HG03095 (cell line): ENCODE measurements around the gene CFAP20.

ENCODE experiments used
- ATAC-seq: cut with Tn5 transposase; IDR thresholded peaks from one replicate; pipeline ENCODE4 v1.9.1; 2021; ENCODE audit warnings: moderate library complexity; ENCODE audit not compliant: unreplicated experiment

The CFAP20 gene

DNA sequence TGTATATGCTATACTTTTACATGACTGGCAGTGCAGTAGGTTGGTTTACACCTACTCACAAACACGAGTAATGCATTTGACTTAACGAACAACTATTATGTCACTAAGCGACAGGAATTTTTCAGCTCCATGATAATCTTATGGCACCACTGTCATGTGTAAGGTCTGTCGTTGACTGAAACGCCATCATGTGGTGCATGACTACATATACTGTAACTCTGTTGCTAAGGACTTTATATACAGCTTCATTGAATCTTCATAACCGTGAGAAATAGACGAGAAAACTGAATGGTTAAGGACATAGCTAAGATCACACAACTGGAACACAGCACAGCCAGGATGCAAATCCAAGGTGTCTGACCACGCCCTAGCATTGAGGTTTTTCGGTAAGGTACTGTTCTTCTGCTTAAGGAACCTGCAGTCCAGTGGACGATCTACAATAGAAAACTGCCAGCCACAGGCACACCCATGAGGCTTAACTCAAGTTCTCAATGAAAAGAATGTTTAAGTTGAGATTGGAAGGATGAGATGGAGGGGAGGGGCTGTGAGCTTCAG is 3.3 kb downstream of the CFAP20 start:
- ATAC-seq, result no peak

DNA sequence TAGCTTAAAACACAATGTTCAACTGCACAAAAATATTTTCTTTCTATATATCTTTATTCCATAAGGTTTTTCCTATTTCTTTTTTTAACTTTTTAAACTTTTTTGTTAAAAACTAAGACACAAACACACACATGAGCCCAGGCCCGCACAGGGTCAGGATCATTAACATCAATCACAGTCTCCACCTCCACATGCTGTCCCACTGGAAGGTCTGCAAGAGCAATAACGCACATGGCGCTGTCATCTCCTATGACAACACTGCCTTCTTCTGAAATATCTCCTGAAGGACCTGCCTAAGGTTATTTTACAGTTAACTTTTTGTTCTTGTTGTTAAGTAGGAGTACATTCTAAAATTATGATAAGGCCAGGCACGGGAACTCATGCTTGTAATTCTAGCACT is 4.1 kb downstream of the CFAP20 start:
- ATAC-seq, result no peak

DNA sequence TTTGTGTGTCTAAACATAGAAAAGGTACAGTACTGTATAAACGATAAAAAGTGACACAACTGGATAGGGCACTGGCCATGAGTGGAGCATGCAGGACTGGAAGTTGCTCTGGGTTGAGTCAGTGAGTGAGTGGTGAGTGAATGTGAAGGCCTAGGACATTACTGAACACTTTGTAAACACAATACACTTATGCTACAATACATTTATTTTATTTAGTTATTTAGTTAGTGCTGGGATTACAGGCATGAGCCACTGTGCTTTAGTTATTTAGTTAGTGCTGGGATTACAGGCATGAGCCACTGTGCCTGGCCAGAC is 4.6 kb downstream of the CFAP20 start:
- no peak for ATAC-seq

DNA sequence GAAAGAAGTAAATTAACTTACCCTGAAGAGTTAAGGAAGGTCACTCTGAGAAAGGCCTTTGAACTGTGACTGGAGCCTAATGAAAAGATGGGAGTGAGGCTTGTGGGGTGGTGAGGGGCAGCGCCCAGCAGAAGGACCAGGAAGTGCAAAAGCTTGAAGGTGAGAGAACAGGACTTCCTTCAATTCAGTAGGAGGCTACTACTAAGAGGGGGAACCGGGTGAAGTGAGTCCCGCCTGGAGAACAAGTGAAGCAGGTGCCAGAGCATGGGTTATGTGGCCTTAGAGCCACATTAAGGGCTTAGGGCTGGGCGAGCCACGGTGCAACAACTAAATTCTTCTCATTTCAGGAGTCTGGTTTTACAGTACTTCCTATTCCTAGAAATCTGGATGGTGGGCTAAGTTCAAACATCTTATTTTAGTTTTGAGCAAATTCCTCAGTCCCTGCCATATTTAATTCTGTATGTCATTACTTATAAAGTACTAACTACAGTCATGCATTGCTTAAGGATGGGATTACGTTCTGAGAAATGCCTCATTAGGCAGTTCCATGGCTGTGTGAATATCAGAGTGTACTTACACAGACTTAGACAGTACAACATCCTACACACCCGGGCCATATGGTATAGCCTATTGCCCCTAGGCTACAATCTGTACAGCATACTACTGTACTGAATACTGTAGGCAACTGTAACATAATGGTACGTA is 5.1 kb downstream of the CFAP20 start:
- no peak for ATAC-seq

DNA sequence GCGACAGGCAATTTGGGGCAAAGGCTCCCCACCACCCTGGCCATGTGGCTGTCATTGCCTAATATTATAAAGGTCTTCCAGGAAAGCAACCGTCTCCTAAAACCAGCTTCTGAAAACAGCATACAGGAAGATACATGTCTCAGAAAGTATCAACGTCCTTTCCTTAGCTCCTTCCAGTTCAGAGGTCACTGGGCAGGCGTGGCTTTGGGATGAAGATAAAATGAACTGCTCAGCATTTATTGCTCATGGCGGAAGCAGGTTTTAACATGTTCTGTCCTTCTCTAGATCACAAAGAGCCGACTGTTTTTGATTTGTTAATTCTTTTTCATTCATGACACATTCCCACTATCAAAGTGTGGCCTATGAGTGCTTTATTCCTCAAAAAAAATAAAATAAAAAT is 8.0 kb downstream of the CFAP20 start:
- no peak for ATAC-seq

DNA sequence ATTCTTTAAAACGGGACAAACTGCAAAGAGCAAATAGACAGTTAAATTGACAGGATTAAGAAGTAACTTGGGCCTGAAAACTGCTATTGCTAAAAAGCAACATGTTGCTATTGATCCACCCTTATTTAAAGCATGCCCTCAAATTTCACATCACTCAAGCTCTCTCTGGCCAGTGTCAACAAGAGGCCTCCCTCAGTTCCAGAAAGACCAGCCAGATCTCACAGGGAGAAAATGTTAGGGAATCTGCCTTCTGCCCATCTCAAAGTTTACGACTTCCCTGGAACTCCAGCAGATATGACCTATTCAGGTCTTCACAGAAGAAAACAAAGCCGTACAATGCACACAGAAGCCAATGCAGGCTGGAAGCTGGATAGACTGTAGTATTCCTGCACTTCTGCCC is 8.9 kb downstream of the CFAP20 start:
- ATAC-seq, result no peak

DNA sequence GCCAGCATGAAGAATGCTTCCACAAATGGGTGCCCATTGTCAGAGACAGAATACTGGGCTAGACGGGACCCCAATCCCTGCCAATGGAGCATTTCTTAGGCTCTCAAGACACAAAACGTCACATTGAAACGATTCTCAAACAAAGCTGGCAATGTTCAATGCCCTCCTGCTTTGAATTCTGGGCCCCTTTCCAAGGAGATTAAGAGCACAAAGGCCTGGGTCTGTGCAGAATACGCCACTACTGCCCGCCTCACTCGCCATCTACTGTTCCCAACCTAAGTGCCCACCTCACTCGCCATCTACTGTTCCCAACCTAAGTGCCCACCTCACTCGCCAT is 9.7 kb downstream of the CFAP20 start:
- no peak for ATAC-seq

DNA sequence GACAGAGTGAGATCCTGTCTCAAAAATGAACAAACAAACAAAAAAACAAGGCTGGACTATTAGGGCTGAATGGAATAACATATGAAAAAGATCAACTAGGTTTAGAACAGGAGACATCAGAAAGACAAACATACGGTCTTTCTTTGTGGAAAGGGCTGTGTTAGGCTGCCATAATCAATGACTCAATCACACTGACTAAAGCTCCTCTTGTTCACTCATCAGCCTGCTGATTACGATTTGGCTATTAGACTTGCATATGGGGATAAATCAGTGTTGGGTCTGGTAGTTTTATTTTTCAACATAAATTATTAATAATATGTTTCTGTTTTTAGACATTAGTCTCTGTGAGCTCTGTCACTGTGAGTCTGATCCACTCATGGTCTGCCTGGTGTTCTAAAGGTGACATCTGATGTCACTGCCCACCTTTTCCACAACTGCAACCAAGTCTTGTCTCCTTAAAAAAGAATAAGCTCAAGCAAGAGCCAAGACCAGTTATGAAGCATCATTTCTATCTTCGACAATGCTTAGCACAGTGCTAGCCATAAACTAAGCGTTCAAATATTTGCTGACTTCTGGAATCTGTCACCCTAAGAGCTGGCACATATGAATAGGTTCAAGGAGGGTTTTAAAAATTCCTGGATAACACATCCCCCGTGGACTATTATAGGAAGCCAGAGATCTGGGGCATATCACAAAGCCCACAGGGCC is 10.2 kb downstream of the CFAP20 start:
- no peak for ATAC-seq

DNA sequence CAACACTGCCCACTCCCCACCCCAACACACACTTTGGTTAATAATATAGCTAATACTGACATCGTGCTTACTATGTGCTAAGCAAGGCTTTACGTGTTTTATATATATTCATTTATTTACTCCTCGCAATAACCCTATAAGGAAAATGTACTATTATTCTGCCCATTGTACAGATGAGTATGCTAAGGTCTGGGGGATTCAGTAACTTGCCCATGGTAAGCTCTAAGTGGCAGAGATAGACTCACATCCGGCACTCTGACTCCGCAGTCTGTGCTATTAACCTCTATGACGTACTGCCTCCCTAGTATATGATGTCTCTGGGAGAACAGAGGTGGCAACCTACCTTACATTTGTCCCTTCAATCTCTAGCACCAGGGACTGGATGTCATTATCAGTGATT is 12.7 kb downstream of the CFAP20 start:
- no peak for ATAC-seq

DNA sequence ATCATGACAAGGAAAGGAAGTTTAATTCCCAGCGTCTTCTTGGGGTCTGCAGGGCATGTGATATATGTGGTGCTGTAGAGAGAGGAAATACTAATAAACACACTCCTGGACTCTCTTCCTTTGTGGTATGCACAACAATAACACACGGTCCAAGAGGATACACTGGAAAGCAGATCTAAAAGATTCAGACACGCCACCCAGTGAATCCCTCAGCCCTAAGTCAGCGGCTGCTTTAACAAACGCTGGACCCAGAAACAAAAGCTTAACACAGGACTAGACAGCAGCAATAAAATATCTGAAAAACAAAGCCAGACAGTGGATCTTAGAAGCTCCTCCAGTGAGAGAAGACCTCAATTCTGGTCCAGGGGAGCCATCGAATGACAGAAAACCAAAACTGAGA is 13.1 kb downstream of the CFAP20 start:
- no peak for ATAC-seq

DNA sequence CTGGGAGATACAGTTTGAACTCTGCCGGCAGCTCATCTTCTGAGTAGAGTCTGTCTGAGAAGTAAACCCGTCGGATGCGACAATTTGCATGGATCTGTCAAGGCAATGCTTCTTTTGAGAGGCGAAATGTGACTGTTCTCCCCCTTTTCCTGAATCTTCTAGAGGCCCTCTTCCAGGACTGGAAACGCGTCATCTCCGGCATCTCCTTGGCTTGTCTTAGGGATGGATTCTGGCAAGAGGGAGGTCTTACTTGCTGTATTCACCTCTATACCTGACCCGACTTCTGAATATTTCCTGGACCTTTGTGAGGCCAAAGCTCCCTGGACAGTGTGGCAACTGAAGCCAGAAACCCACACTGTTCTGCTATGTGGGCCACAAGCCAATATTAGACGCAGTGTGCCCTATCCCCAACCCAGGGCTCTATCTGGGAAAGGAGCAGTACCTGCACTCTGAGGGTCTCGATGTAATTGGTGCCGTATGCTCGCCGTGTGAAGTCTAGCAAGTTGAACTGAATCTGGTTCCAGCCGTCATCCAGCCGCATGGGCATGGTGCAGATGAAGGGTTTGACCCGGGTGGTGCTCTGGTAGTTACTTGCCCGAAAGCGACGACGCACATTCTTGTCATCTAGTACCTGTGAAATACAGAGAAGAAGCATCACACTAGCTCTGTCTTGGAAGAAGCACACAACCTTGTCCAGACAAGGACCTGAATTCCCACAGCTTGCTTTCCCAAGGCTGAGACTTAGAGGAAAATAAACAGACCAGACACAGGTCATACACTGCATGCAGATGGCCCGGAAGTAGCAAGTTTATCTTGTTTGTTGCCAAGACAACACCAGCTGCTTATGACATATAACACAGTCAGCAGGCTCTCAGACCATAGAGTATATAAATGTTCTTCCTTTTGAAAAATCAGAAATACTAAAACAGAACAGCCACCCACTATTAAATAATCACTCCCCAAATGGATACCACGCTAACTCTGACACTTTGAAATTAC is 14.1 kb downstream of the CFAP20 start:
- no peak for ATAC-seq

DNA sequence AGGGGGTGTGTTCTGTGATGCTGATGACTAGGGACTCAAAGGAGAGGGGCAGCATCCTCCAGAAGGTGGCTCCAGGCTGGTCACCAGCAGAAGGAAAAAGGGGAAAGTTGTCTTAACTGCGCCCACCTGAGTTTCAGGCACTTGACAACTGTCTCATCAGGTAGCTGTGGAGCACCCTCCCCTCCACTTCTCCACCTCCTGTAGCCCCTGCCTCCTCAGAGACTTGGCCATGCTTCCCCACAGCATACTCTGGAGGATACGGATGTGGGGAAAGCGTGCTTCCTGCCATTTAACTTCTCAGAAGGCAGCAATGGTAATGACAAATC is 17.9 kb downstream of the CFAP20 start:
- no peak for ATAC-seq

DNA sequence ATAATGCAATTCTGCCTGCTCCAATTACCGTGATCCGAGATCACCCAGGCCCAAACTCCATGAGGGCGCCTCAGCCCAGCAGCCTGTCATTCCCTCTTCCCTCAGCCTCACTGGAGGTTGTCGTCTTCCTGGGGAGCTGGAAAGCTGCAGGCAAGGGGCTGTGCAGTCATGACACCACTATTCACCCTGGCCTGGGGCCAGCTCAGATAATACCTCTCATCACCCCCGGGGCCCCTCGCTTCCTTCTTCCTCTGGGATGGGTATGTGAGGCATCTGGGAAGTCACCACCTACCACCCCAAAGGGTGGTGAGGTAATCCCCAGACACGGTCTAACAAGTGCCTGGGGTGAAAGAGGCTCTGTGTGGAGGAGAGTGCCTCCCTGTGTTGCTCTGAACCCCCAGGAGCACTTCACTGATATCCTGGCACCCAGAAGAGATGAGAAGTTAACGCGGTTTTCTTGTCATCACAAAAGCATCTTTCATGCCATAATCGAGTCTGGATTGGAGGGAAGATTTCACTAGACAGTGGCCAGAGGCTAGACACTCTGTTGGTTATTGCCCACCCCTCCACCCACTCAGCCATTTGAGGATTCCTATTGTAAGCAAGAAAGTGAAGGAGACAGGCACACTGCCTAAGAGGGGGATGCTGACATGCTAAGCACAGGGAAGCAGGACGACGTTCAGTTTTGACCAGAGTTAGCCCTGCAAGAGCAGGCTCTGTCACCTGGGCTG is 18.4 kb downstream of the CFAP20 start:
- ATAC-seq, result no peak

DNA sequence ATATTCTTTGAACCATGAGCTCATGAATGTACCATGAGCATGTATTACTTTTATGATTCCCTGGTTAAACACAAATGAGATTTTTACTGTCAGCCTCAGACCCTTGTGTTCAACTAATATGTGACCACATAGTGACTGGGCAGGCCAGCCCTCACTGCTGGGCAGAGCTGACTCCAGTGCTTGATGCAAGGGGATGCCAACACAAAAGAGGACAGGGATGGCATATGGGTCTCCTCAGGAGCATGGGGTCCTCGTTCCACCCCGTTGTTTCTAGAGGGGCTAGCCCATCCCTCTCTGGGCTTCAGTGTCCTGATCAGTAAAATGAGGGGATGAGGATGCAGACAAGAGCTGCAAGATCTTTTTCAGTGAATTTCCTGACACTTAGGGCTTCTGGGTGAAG is 19.3 kb downstream of the CFAP20 start:
- ATAC-seq, result no peak

DNA sequence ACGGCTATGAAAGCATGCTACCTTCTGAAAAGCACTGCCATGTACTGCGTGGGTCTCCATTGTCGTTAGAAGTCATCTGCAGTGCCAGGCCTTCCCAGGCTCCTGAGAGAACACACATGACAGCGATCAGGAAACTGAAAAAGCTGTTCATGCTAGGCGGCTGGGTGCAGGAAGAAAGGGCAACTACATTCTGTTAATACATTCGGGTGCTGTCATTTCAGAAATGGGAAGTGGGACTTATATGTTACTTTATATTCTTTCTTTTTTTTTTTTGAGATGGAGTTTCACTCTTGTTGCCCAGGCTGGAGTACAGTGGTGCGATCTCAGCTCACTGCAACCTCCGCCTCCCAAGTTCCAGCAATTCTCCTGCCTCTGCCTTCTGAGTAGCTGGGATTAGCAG is 19.9 kb downstream of the CFAP20 start:
- ATAC-seq, result peak; percentile 49

DNA sequence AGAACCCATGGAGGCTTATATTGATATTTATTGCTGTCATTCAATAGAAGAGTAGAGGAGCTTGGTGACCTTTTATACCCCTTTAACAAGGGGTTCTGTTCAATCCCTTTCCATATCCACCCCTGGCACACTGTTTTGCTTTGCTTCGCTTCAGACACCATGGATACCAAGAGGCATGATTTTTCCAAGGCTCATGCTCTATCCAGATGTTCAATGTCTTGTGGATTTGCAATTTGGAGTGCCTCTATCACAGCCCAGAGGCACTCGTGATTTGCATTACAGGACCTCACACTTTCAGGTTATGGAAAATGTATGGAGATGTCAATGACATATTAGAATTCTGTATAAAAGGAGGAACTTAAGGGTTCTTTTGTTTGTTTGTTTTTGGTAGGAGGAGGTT is 21.5 kb downstream of the CFAP20 start:
- ATAC-seq, result no peak

DNA sequence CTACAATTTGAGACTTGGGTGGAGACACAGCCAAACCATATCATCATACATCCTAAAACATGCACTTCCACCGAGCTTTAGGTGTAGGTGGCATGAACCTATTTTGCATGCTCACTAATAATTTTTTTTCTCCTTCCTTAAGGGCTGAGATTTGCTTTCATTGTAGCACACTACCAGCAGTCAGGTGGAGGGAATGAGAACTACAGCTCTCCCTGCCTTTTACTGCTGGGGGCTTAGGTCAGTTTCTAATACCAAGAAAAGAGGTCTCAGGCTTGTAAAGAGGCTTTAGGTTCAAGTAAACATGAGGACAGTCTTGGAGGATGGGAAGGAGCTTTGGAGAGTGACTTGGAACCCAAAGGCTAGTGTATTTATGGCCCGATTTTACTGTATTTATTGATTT is 22.0 kb downstream of the CFAP20 start:
- no peak for ATAC-seq

DNA sequence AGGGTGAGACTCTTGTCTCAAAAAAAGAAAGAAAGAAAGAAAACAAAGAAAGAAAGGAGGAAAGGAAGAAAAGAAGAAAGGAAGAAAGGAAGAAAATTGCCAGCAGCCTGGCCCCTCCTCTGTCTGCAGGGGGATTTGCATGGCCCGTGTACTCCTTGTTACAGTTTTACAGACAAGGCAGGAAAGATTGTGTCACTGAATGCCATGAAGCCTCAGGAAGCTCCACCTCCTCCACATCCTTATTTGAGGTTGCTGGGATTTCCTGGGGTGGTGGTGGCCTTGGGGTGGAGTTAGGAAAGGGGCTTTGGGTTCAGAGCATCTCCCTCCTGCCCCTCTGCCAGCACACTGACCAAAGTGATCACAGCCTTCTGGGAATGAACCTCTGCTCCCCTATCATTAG is 23.6 kb downstream of the CFAP20 start:
- no peak for ATAC-seq

DNA sequence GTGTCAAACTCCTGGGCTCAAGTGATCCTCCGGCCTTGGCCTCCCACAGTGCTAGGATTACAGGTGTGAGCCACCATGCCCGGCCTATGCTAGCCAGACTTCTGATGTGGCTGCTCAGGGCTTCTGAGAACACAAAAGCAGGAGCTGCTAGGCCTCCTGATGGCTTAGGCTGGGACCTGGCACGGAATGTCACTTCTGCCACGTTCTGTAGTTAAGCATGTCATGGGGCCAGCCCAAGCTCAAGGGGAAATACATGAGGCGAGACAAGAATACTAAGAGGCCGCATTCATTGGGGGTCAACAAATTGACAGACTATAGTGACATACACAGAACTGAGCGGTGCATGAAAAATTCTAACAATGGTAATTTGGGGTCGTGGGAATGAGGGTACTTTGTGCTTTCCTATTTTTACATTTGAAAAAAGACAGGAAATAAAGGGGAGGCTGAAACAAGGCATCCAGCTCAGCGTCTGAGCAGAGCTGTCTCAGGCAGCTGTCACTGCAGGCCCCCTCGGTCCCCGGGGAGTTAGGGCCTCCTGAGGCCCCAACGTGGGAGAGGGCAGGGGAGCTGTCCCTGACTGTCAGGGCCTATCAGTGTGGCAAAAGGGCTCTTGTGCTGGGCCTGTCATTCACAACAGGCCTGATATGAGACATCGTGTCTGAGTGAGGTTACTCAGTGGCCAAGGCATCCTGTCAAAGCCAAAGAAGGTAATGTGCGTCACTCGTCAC is 26.4 kb downstream of the CFAP20 start:
- ATAC-seq, result peak; percentile 72

DNA sequence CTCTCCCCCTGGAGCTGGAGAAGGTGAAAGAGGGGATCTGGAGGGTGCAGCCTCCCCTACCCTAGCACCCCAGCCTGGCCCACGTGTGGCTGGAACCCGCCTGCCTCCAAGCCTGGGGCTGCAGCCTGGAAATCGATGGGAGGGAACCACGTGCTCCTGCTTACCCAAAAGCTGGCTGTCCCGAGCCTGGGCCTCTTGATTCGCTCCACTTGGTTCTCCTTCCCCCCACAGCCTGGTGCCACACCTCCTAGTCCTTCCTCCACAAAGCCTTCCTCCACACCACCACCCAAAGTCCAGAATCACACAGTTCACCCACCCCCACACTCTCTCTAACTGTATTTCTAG is 29.3 kb downstream of the CFAP20 start:
- no peak for ATAC-seq
